IMR-90 (cell line): ENCODE data around the gene NRCAM. TPM values are rescaled to one million over a fixed set of nuclear protein-coding genes. Genes with fewer than 3 reads are reported as not detected.
A peak's percentile ranks its signal among the peaks of the same experiment; 100 is the strongest.

Source experiments
- ATAC-seq: fragments of 200-7000 bp; cut with Tn5 transposase; 2 replicates; pipeline ENCODE4 v1.9.1; 2020; ENCODE audit warnings: low read depth, mild to moderate bottlenecking, moderate library complexity
- BruUV-seq: library from RNA; stranded (reverse); fragments of 400-500 nt; replicated peaks from 2 replicates; lab custom pipeline; 2021; lab: Mats Ljungman, UMichigan
- CTCF ChIA-PET: fragments of 300-600 bp; formaldehyde crosslinking; extraction: SDS; loops from one replicate; lab custom pipeline; 2021; ENCODE audit warnings: antibody characterized with exemption; lab: Yijun Ruan, JAX
- POLR2A ChIA-PET: fragments of 300-600 bp; sonication (Branson Sonifier 250); formaldehyde crosslinking; loops from one replicate; lab custom pipeline; 2022; ENCODE audit warnings: antibody characterized with exemption; ENCODE audit not compliant: unreplicated experiment; lab: Charles Lee
- DNase-seq: peaks from one replicate; pipeline ENCODE4 v3.0.0; 2013
- H2AFZ ChIP-seq: replicated peaks from 2 replicates; pipeline ENCODE3; 2013; ENCODE audit warnings: low read length, mild to moderate bottlenecking; ENCODE audit not compliant: poor library complexity
- H2AK5ac ChIP-seq: 2 replicates; pipeline ENCODE4 v1.6.1; 2013; ENCODE audit warnings: low read depth, low read length, inconsistent platforms
- H2AK9ac ChIP-seq: replicated peaks from 2 replicates; pipeline ENCODE3; 2013; ENCODE audit warnings: mild to moderate bottlenecking, low read depth, low read length, moderate library complexity; ENCODE audit not compliant: poor library complexity
- H2BK120ac ChIP-seq: 2 replicates; pipeline ENCODE4 v1.6.1; 2013; ENCODE audit warnings: low read depth, low read length, inconsistent platforms
- H2BK15ac ChIP-seq: 3 replicates; pipeline ENCODE4 v1.6.1; 2013; ENCODE audit warnings: low read depth, low read length, inconsistent platforms
- H2BK20ac ChIP-seq: 2 replicates; pipeline ENCODE4 v1.6.1; 2013; ENCODE audit warnings: low read depth, mild to moderate bottlenecking, inconsistent platforms, low read length, moderate library complexity
- H2BK5ac ChIP-seq: 2 replicates; pipeline ENCODE4 v1.6.1; 2013; ENCODE audit warnings: mild to moderate bottlenecking, low read depth, low read length, inconsistent platforms; ENCODE audit not compliant: poor library complexity, severe bottlenecking
- H3K14ac ChIP-seq: replicated peaks from 2 replicates; pipeline ENCODE4 v1.6.1; 2013; ENCODE audit warnings: low read depth, low read length, inconsistent platforms
- H3K18ac ChIP-seq: 2 replicates; pipeline ENCODE4 v1.6.1; 2013; ENCODE audit warnings: low read depth, low read length, control low read depth
- H3K23ac ChIP-seq: 2 replicates; pipeline ENCODE4 v1.6.1; 2013; ENCODE audit warnings: low read depth, low read length, inconsistent platforms
- H3K27ac ChIP-seq: 2 replicates; pipeline ENCODE4 v1.5.1; 2013; ENCODE audit warnings: mild to moderate bottlenecking, control low read depth, low read length; ENCODE audit not compliant: insufficient read depth
- H3K27me3 ChIP-seq: 2 replicates; pipeline ENCODE4 v1.6.1; 2013; ENCODE audit warnings: low read length; ENCODE audit not compliant: control insufficient read depth, insufficient read depth
- H3K36me3 ChIP-seq: 2 replicates; pipeline ENCODE4 v1.6.1; 2013; ENCODE audit warnings: low read length, mixed read lengths; ENCODE audit not compliant: control insufficient read depth, insufficient read depth
- H3K4ac ChIP-seq: 2 replicates; pipeline ENCODE4 v1.6.1; 2013; ENCODE audit warnings: low read depth, low read length, inconsistent platforms
- H3K4me1 ChIP-seq: 2 replicates; pipeline ENCODE4 v1.6.1; 2013; ENCODE audit warnings: low read length, mixed read lengths; ENCODE audit not compliant: control insufficient read depth, insufficient read depth
- H3K4me2 ChIP-seq: 2 replicates; pipeline ENCODE4 v1.6.1; 2013; ENCODE audit warnings: low read depth, mild to moderate bottlenecking, control low read depth, low read length, moderate library complexity
- H3K4me3 ChIP-seq: 2 replicates; pipeline ENCODE4 v1.5.1; 2013; ENCODE audit warnings: low read depth, mild to moderate bottlenecking, control low read depth, low read length, moderate library complexity; ENCODE audit not compliant: insufficient read depth
- H3K56ac ChIP-seq: 2 replicates; pipeline ENCODE4 v1.6.1; 2013; ENCODE audit warnings: low read length, inconsistent platforms; ENCODE audit not compliant: insufficient read depth; ENCODE audit errors: extremely low read depth
- H3K79me1 ChIP-seq, 2 experiments: 2 replicates each; pipeline ENCODE4 v1.6.1; 2013; ENCODE audit warnings: low read length in 2 of 2, inconsistent platforms in 1 of 2, low read depth in 1 of 2
- H3K9ac ChIP-seq: 2 replicates; pipeline ENCODE4 v1.6.1; 2013; ENCODE audit warnings: low read depth, low read length, control low read depth
- H3K9me1 ChIP-seq: 2 replicates; pipeline ENCODE4 v1.6.1; 2013; ENCODE audit warnings: low read length, inconsistent platforms; ENCODE audit not compliant: insufficient read depth
- H3K9me3 ChIP-seq: 2 replicates; pipeline ENCODE4 v1.6.1; 2013; ENCODE audit warnings: low read length; ENCODE audit not compliant: control insufficient read depth, insufficient read depth
- H4K20me1 ChIP-seq: 2 replicates; pipeline ENCODE4 v1.6.1; 2013; ENCODE audit warnings: low read length, inconsistent platforms; ENCODE audit not compliant: insufficient read depth
- H4K5ac ChIP-seq: 2 replicates; pipeline ENCODE4 v1.6.1; 2013; ENCODE audit warnings: mild to moderate bottlenecking, low read depth, low read length, control low read depth
- H4K8ac ChIP-seq, 2 experiments: 2 replicates each; pipeline ENCODE4 v1.6.1; 2013; ENCODE audit warnings: low read depth in 2 of 2, low read length in 2 of 2, control low read depth in 1 of 2, inconsistent platforms in 1 of 2
- H4K91ac ChIP-seq: 2 replicates; pipeline ENCODE4 v1.6.1; 2013; ENCODE audit warnings: low read depth, low read length, inconsistent platforms; ENCODE audit not compliant: insufficient read depth
- BHLHE40 ChIP-seq: fragments of 150-350 bp; IDR thresholded peaks from 2 replicates; pipeline ENCODE4 v1.6.1; 2016; ENCODE audit warnings: mild to moderate bottlenecking, low read depth, low read length
- CEBPB ChIP-seq: IDR thresholded peaks from 2 replicates; pipeline ENCODE4 v1.6.1; 2012; ENCODE audit warnings: low read depth, low read length, improper control_type of control experiment
- POLR2A ChIP-seq: IDR thresholded peaks from 2 replicates; pipeline ENCODE4 v1.6.1; 2012; ENCODE audit warnings: mild to moderate bottlenecking, low read depth, low read length
- WGBS, 2 experiments: methylation state at CpG; one replicate each; pipeline versions ENCODE4 v1.1.5 to v1.1.7; 2013; ENCODE audit warnings: missing lambda C conversion rate in 2 of 2; ENCODE audit not compliant: insufficient read length in 1 of 2; ENCODE audit errors: extremely low coverage in 2 of 2; 5-methylcytosine and 5-hydroxymethylcytosine counted together
- dilution Hi-C: fragments of 300-500 bp; cut with HindIII; formaldehyde crosslinking; loops from one replicate; pipeline ENCODE4 v1.14.3; 2018; ENCODE audit warnings: low sequenced_read_pairs; ENCODE audit not compliant: unreplicated experiment
- in situ Hi-C: fragments of 300-500 bp; cut with MboI; formaldehyde crosslinking; loops from 3 replicates; pipeline ENCODE4 v1.14.3; 2019; ENCODE audit warnings: low sequenced_read_pairs, inconsistent platforms, mixed read lengths
- intact Hi-C: fragments of 100-400 bp; cut with micrococcal nuclease; formaldehyde crosslinking; loops from 2 replicates; pipeline ENCODE4 v1.10.0; 2022
- polyA plus RNA-seq, 3 experiments: library from polyadenylated mRNA; depleted of rRNA; stranded (reverse); fragments of >200 nt; gene quantifications; 2 replicates each; pipeline ENCODE4 v1.2.3, GENCODE V29; 2012; ENCODE audit warnings: low replicate concordance in 1 of 3
- total RNA-seq: library from RNA; depleted of rRNA; stranded (reverse); fragments of >200 nt; gene quantifications from 2 replicates; pipeline ENCODE4 v1.2.3, GENCODE V29; 2012

NRCAM gene
- total and polyA plus RNA-seq, 2 of the 4 experiments (the other 2 are of a cell fraction), result 0.46 to 1.1 TPM

GRCh38 chr7:108225531-108226181 lies 230.6 kb downstream of the NRCAM start:
- in situ Hi-C loops, result no loop called here
- no peaks in the 10 kb centered on the region for H4K20me1 ChIP-seq
- no peak for ATAC-seq

More at GRCh38 chr7:108225531-108226181, 230.6 kb downstream of the NRCAM start:
- no peak overlapping the region for H3K56ac ChIP-seq
- WGBS, 2 experiments, result no CpG with 5 or more reads among the region's 2 CpGs
- H2AK9ac ChIP-seq, result no peak overlapping the region
- H3K4me3 ChIP-seq, result no peak overlapping the region
- CTCF ChIA-PET, result no interaction called here
- no peak overlapping the region for H2BK15ac ChIP-seq
- H4K91ac ChIP-seq, result no peak overlapping the region
- H3K27me3 ChIP-seq, result no peaks in the 10 kb centered on the region
- intact Hi-C loops (no loop called here), dilution Hi-C loops (no loop called here)
- no TSS peak for BruUV-seq
- H3K23ac ChIP-seq, result no peak overlapping the region
- DNase-seq, result no peak
- no peak overlapping the region for H4K5ac ChIP-seq
- H3K9me1 ChIP-seq, result peaks cover 4% of the 10 kb centered on the region; the same call in 1 of the 2 replicates
- H3K27ac ChIP-seq, result no peak overlapping the region
- H3K4me1 ChIP-seq, result no peaks in the 10 kb centered on the region; the same call in 1 of the 2 replicates
- no peak overlapping the region for H3K14ac ChIP-seq
- H3K9me3 ChIP-seq, result no peaks in the 10 kb centered on the region
- no peak overlapping the region for H3K9ac ChIP-seq
- TF ChIP-seq POLR2A, result no peak
- peak; percentile 23; the same call in 1 of the 2 replicates for TF ChIP-seq CEBPB
- TF ChIP-seq BHLHE40, result no peak
- H2BK5ac ChIP-seq, result no peak overlapping the region
- H3K18ac ChIP-seq, result no peak overlapping the region
- H3K79me1 ChIP-seq, result no peaks in the 10 kb centered on the region
- H4K8ac ChIP-seq, result no peak overlapping the region
- H3K4me2 ChIP-seq, result no peak overlapping the region
- no peaks in the 10 kb centered on the region for H3K36me3 ChIP-seq
- POLR2A ChIA-PET, result no interaction called here
- no peak overlapping the region for H2AK5ac ChIP-seq
- H2AFZ ChIP-seq, result no peak overlapping the region
- H2BK20ac ChIP-seq, result no peak overlapping the region
- H3K4ac ChIP-seq, result no peak overlapping the region
- H2BK120ac ChIP-seq, result no peak overlapping the region
